ENCODE measurements around the gene DDX39B. TPM values are rescaled to one million over a fixed set of nuclear protein-coding genes. Genes with fewer than 3 reads are reported as not detected.

Gene DDX39B
- total RNA-seq, 1 donor from 2014 or later = 230 TPM

- H3K27ac Mint-ChIP-seq (ENCODE audit: unreplicated experiment) = no peak overlapping the region
- no peaks in the 10 kb centered on the region for H3K36me3 Mint-ChIP-seq (ENCODE audit: low read depth)
- no peak for TF ChIP-seq CTCF (IDR thresholded peaks at IDR 0.05)
- H3K27me3 Mint-ChIP-seq (ENCODE audit: low read depth) = no peaks in the 10 kb centered on the region
- peaks cover 2% of the 10 kb centered on the region for H3K4me1 Mint-ChIP-seq (ENCODE audit: low read depth)
- H3K4me3 Mint-ChIP-seq (ENCODE audit: unreplicated experiment) = no peak overlapping the region
- no peaks in the 10 kb centered on the region for H3K9me3 Mint-ChIP-seq (ENCODE audit: low read depth)
- no peak for DNase-seq (ENCODE audit: low spot score)
These were observed 44.9 kb upstream of the DDX39B start for GRCh38 chr6:31586599-31587281.

- H3K4me3 Mint-ChIP-seq (ENCODE audit: unreplicated experiment) = no peak within 1 kb of the TSS
- no peak within 1 kb of the TSS for H3K27ac Mint-ChIP-seq (ENCODE audit: unreplicated experiment)
- no peak for TF ChIP-seq CTCF (IDR thresholded peaks at IDR 0.05)
- no peak for DNase-seq (ENCODE audit: low spot score)
- no peaks in the 10 kb centered on the region for H3K9me3 Mint-ChIP-seq (ENCODE audit: low read depth)
- H3K36me3 Mint-ChIP-seq (ENCODE audit: low read depth) = no peaks in the 10 kb centered on the region
- peaks cover 10% of the 10 kb centered on the region for H3K4me1 Mint-ChIP-seq (ENCODE audit: low read depth)
- H3K27me3 Mint-ChIP-seq (ENCODE audit: low read depth) = no peaks in the 10 kb centered on the region
These were observed 44.2 kb upstream of the DDX39B start, which contains the start of gene LST1 for GRCh38 chr6:31586008-31586407. Gene LST1, plus strand, starts transcription at chr6:31586277. Its CDS starts 1,023 bp downstream, at chr6:31587300.

GRCh38 chr6:31585491-31585890 lies 43.7 kb upstream of the DDX39B start:
- peak; percentile 58 for TF ChIP-seq CTCF (IDR thresholded peaks at IDR 0.05)
- Mint-ChIP-seq H3K27me3 (ENCODE audit: low read depth) (no peaks in the 10 kb centered on the region), H3K9me3 (ENCODE audit: low read depth) (no peaks in the 10 kb centered on the region), H3K4me3 (ENCODE audit: unreplicated experiment) (no peak overlapping the region), H3K36me3 (ENCODE audit: low read depth) (no peaks in the 10 kb centered on the region), H3K4me1 (ENCODE audit: low read depth) (peaks cover 12% of the 10 kb centered on the region), H3K27ac (ENCODE audit: unreplicated experiment) (no peak overlapping the region)
- DNase-seq (ENCODE audit: low spot score) = no peak

GRCh38 chr6:31582230-31582643 lies 40.4 kb upstream of the DDX39B start, which contains the start of gene LTB:
Gene LTB, minus strand, starts transcription at chr6:31582424. Its CDS starts 7 bp downstream, at chr6:31582417.
- H3K27ac Mint-ChIP-seq (ENCODE audit: unreplicated experiment) = peak within 1 kb of the TSS; percentile 58

More at GRCh38 chr6:31582230-31582643, 40.4 kb upstream of the DDX39B start, which contains the start of gene LTB:
- no peak for DNase-seq (ENCODE audit: low spot score)
- H3K9me3 Mint-ChIP-seq (ENCODE audit: low read depth) = no peaks in the 10 kb centered on the region
- H3K36me3 Mint-ChIP-seq (ENCODE audit: low read depth) = no peaks in the 10 kb centered on the region
- TF ChIP-seq CTCF (IDR thresholded peaks at IDR 0.05) = no peak
- peaks cover 16% of the 10 kb centered on the region for H3K4me1 Mint-ChIP-seq (ENCODE audit: low read depth)
- peak within 1 kb of the TSS; percentile 97 for H3K4me3 Mint-ChIP-seq (ENCODE audit: unreplicated experiment)
- H3K27me3 Mint-ChIP-seq (ENCODE audit: low read depth) = no peaks in the 10 kb centered on the region

Data from chondrocyte (in vitro differentiated cells).